ENCODE data around the gene LPAR5. TPM values are rescaled to one million over a fixed set of nuclear protein-coding genes. Genes with fewer than 3 reads are reported as not detected.

LPAR5 gene
- total RNA-seq, 1 donor from 2014 or later = 0.73 TPM

- H3K9ac ChIP-seq (ENCODE audit: low read length) = no peak overlapping the region
- no peaks in the 10 kb centered on the region for H3K36me3 ChIP-seq (ENCODE audit: insufficient read depth, low read length)
- no peak for DNase-seq (ENCODE audit: low read depth)
- Mint-ChIP-seq H3K36me3 (ENCODE audit: low read depth, unreplicated experiment) (no peaks in the 10 kb centered on the region), H3K9me3 (ENCODE audit: unreplicated experiment) (no peaks in the 10 kb centered on the region), H3K27ac (ENCODE audit: unreplicated experiment) (no peak overlapping the region), H3K27me3 (ENCODE audit: low read depth, unreplicated experiment) (peaks cover 10% of the 10 kb centered on the region), H3K4me1 (ENCODE audit: low read depth, unreplicated experiment) (peaks cover 3% of the 10 kb centered on the region), H3K4me3 (ENCODE audit: unreplicated experiment) (no peak overlapping the region)
- no peak overlapping the region for H3K4me3 ChIP-seq (ENCODE audit: insufficient read depth, low read depth, low read length)
- no peaks in the 10 kb centered on the region for H3K9me3 ChIP-seq (ENCODE audit: insufficient read depth, low read depth, low read length)
- H3K27ac ChIP-seq (ENCODE audit: low read depth, low read length) = no peak overlapping the region
- no peak overlapping the region for H3K4me2 ChIP-seq (ENCODE audit: low read length)
- FAIRE-seq = no peak
- TF ChIP-seq EZH2 (IDR thresholded peaks at IDR 0.05; ENCODE audit: insufficient read depth, low read length) (no peak), CTCF (IDR thresholded peaks at IDR 0.05; ENCODE audit: insufficient read depth, low read depth, low read length) (no peak)
- peaks cover 8% of the 10 kb centered on the region for H3K4me1 ChIP-seq (ENCODE audit: insufficient read depth, low read length)
- H4K20me1 ChIP-seq (ENCODE audit: insufficient read depth, low read length) = no peaks in the 10 kb centered on the region
- no peak overlapping the region for H2AFZ ChIP-seq (ENCODE audit: low read depth, low read length)
- no peaks in the 10 kb centered on the region for H3K27me3 ChIP-seq (ENCODE audit: insufficient read depth, low read length)
- no peaks in the 10 kb centered on the region for H3K79me2 ChIP-seq (ENCODE audit: insufficient read depth, low read length)
Measured at GRCh38 chr12:6618483-6619225, 17.1 kb downstream of the LPAR5 start.

GRCh38 chr12:6615802-6616201, 20.0 kb downstream of the LPAR5 start:
- H3K4me3 ChIP-seq (ENCODE audit: insufficient read depth, low read depth, low read length) = no peak overlapping the region
- TF ChIP-seq EZH2 (IDR thresholded peaks at IDR 0.05; ENCODE audit: insufficient read depth, low read length) (no peak), CTCF (IDR thresholded peaks at IDR 0.05; ENCODE audit: insufficient read depth, low read depth, low read length) (no peak)
- H4K20me1 ChIP-seq (ENCODE audit: insufficient read depth, low read length) = no peaks in the 10 kb centered on the region
- no peaks in the 10 kb centered on the region for H3K36me3 ChIP-seq (ENCODE audit: insufficient read depth, low read length)
- H3K27me3 Mint-ChIP-seq (ENCODE audit: low read depth, unreplicated experiment) = peaks cover 10% of the 10 kb centered on the region
- no peaks in the 10 kb centered on the region for H3K36me3 Mint-ChIP-seq (ENCODE audit: low read depth, unreplicated experiment)
- no peak overlapping the region for H3K4me2 ChIP-seq (ENCODE audit: low read length)
- H3K4me3 Mint-ChIP-seq (ENCODE audit: unreplicated experiment) = no peak overlapping the region
- no peaks in the 10 kb centered on the region for H3K79me2 ChIP-seq (ENCODE audit: insufficient read depth, low read length)
- H3K9me3 ChIP-seq (ENCODE audit: insufficient read depth, low read depth, low read length) = no peaks in the 10 kb centered on the region
- H3K27ac Mint-ChIP-seq (ENCODE audit: unreplicated experiment) = no peak overlapping the region
- H3K27ac ChIP-seq (ENCODE audit: low read depth, low read length) = no peak overlapping the region
- H3K9ac ChIP-seq (ENCODE audit: low read length) = no peak overlapping the region
- peak overlapping the region; percentile 54 for H2AFZ ChIP-seq (ENCODE audit: low read depth, low read length)
- FAIRE-seq (no peak), DNase-seq (ENCODE audit: low read depth) (no peak)
- H3K4me1 ChIP-seq (ENCODE audit: insufficient read depth, low read length) = peaks cover 21% of the 10 kb centered on the region
- peaks cover 23% of the 10 kb centered on the region for H3K4me1 Mint-ChIP-seq (ENCODE audit: low read depth, unreplicated experiment)
- no peaks in the 10 kb centered on the region for H3K9me3 Mint-ChIP-seq (ENCODE audit: unreplicated experiment)
- no peaks in the 10 kb centered on the region for H3K27me3 ChIP-seq (ENCODE audit: insufficient read depth, low read length)

GRCh38 chr12:6614513-6615172, 21.1 kb downstream of the LPAR5 start:
- H4K20me1 ChIP-seq (ENCODE audit: insufficient read depth, low read length) = no peaks in the 10 kb centered on the region
- no peaks in the 10 kb centered on the region for H3K27me3 ChIP-seq (ENCODE audit: insufficient read depth, low read length)
- peak overlapping the region; percentile 55 for H3K27ac ChIP-seq (ENCODE audit: low read depth, low read length)
- H2AFZ ChIP-seq (ENCODE audit: low read depth, low read length) = peak overlapping the region; percentile 89
- H3K79me2 ChIP-seq (ENCODE audit: insufficient read depth, low read length) = no peaks in the 10 kb centered on the region
- H3K27ac Mint-ChIP-seq (ENCODE audit: unreplicated experiment) = peak overlapping the region; percentile 79
- no peak overlapping the region for H3K4me3 ChIP-seq (ENCODE audit: insufficient read depth, low read depth, low read length)
- no peaks in the 10 kb centered on the region for H3K36me3 Mint-ChIP-seq (ENCODE audit: low read depth, unreplicated experiment)
- H3K27me3 Mint-ChIP-seq (ENCODE audit: low read depth, unreplicated experiment) = peaks cover 7% of the 10 kb centered on the region
- no peaks in the 10 kb centered on the region for H3K9me3 Mint-ChIP-seq (ENCODE audit: unreplicated experiment)
- H3K4me3 Mint-ChIP-seq (ENCODE audit: unreplicated experiment) = peak overlapping the region; percentile 58
- TF ChIP-seq EZH2 (IDR thresholded peaks at IDR 0.05; ENCODE audit: insufficient read depth, low read length) (no peak), CTCF (IDR thresholded peaks at IDR 0.05; ENCODE audit: insufficient read depth, low read depth, low read length) (no peak)
- H3K4me2 ChIP-seq (ENCODE audit: low read length) = peak overlapping the region; percentile 69
- DNase-seq (ENCODE audit: low read depth) (no peak), FAIRE-seq (no peak)
- peaks cover 23% of the 10 kb centered on the region for H3K4me1 Mint-ChIP-seq (ENCODE audit: low read depth, unreplicated experiment)
- H3K4me1 ChIP-seq (ENCODE audit: insufficient read depth, low read length) = peaks cover 21% of the 10 kb centered on the region
- H3K36me3 ChIP-seq (ENCODE audit: insufficient read depth, low read length) = no peaks in the 10 kb centered on the region
- peak overlapping the region; percentile 67 for H3K9ac ChIP-seq (ENCODE audit: low read length)
- H3K9me3 ChIP-seq (ENCODE audit: insufficient read depth, low read depth, low read length) = no peaks in the 10 kb centered on the region
